A549 (cell line): ENCODE measurements around the gene GPBP1L1. TPM values are rescaled to one million over a fixed set of nuclear protein-coding genes. Genes with fewer than 3 reads are reported as not detected.

Experiments
- ATAC-seq, 2 experiments: fragments of 200-7000 bp in 1 of 2; fragments of >200 bp in 1 of 2; cut with Nextera tagmentation in 1 of 2; cut with Tn5 transposase in 1 of 2; 3 replicates each; pipeline versions ENCODE4 v1.8.0 to v1.9.1; 2018 to 2020; ENCODE audit warnings: mild to moderate bottlenecking in 1 of 2, moderate library complexity in 1 of 2
- CTCF ChIA-PET: fragments of 300-600 bp; sonication (Branson Sonifier 250); formaldehyde crosslinking; extraction: SDS; loops from one replicate; lab custom pipeline; 2021; ENCODE audit warnings: antibody characterized with exemption, inconsistent platforms; lab: Yijun Ruan, JAX
- POLR2A ChIA-PET: fragments of 350-600 bp; formaldehyde crosslinking; extraction: SDS; loops from one replicate; lab custom pipeline; 2021; ENCODE audit warnings: antibody characterized with exemption, inconsistent platforms; lab: Yijun Ruan, JAX
- DNase-seq, 2 experiments: peaks; one replicate each; pipeline versions ENCODE4 v3.0.0 to v3.0.0-alpha.2; 2011 to 2016; ENCODE audit warnings: low read depth in 1 of 2, low spot score in 1 of 2
- FAIRE-seq: peaks from 2 replicates; lab custom pipeline; 2011; peaks lifted over from hg19 to GRCh38; lab: Jason Lieb, UNC
- H3K27ac ChIP-seq, 2 experiments: fragments of >200 bp; sonication (Bioruptor Twin); formaldehyde crosslinking; 3 replicates each; pipeline ENCODE4 v1.5.1; 2016 to 2017
- H3K4me1 ChIP-seq: fragments of >200 bp; sonication (Bioruptor Twin); formaldehyde crosslinking; 3 replicates; pipeline ENCODE4 v1.6.1; 2016
- H3K4me2 ChIP-seq: fragments of >200 bp; sonication (Bioruptor Twin); formaldehyde crosslinking; 3 replicates; pipeline ENCODE4 v1.6.1; 2016
- H3K4me3 ChIP-seq: fragments of >200 bp; sonication (Bioruptor Twin); formaldehyde crosslinking; 3 replicates; pipeline ENCODE4 v1.5.1; 2016
- H3K9me3 ChIP-seq: fragments of >200 bp; sonication (Bioruptor Twin); formaldehyde crosslinking; 3 replicates; pipeline ENCODE4 v1.6.1; 2016
- BHLHE40 ChIP-seq: IDR thresholded peaks from 2 replicates; pipeline ENCODE4 v1.6.1; 2012; ENCODE audit warnings: low read depth, low read length, inconsistent platforms
- CEBPB ChIP-seq, 2 experiments: fragments of >200 bp in 1 of 2; sonication (Bioruptor Twin) in 1 of 2; formaldehyde crosslinking in 1 of 2; IDR thresholded peaks; 2 replicates each; pipeline ENCODE4 v1.6.1; 2012 to 2016
- CHD2 ChIP-seq: fragments of 150-350 bp; IDR thresholded peaks from 2 replicates; pipeline ENCODE4 v1.6.1; 2014; ENCODE audit warnings: low read length; ENCODE audit not compliant: partially characterized antibody
- CHD4 ChIP-seq: fragments of 200-600 bp; sonication (generic); IDR thresholded peaks from 2 replicates; pipeline ENCODE4 v1.6.1; 2016; ENCODE audit warnings: antibody characterized with exemption, mild to moderate bottlenecking, borderline replicate concordance
- EHMT2 ChIP-seq: fragments of 200-600 bp; sonication (generic); IDR thresholded peaks from 2 replicates; pipeline ENCODE4 v1.6.1; 2016; ENCODE audit warnings: antibody characterized with exemption, low read depth, mild to moderate bottlenecking, moderate library complexity
- FOSL2 ChIP-seq, 2 experiments: fragments of 450-650 bp in 1 of 2; fragments of >200 bp in 1 of 2; sonication (Bioruptor Twin) in 1 of 2; formaldehyde crosslinking; IDR thresholded peaks; 2 replicates each; pipeline versions ENCODE4 v1.5.0 to v1.6.1; 2016 to 2020; ENCODE audit warnings: mild to moderate bottlenecking in 1 of 2, moderate library complexity in 1 of 2
- HDAC2 ChIP-seq: fragments of 200-600 bp; sonication (generic); IDR thresholded peaks from 2 replicates; pipeline ENCODE4 v1.6.1; 2016
- HEYL ChIP-seq: fragments of 250-450 bp; sonication (Bioruptor Pico); IDR thresholded peaks from 2 replicates; pipeline ENCODE4 v1.8.0; 2021; ENCODE audit warnings: mild to moderate bottlenecking, moderate library complexity
- HOXB5 ChIP-seq: fragments of 250-450 bp; sonication (Bioruptor Pico); IDR thresholded peaks from 2 replicates; pipeline ENCODE4 v1.5.0; 2020; ENCODE audit warnings: mild to moderate bottlenecking, moderate library complexity
- JUNB ChIP-seq: fragments of >200 bp; sonication (Bioruptor Twin); formaldehyde crosslinking; IDR thresholded peaks from 2 replicates; pipeline ENCODE4 v1.6.1; 2016
- MAFK ChIP-seq: fragments of 450-650 bp; IDR thresholded peaks from 2 replicates; pipeline ENCODE4 v1.6.1; 2014; ENCODE audit not compliant: partially characterized antibody
- MAZ ChIP-seq: fragments of 150-350 bp; IDR thresholded peaks from 2 replicates; pipeline ENCODE4 v1.6.1; 2014; ENCODE audit warnings: antibody characterized with exemption, low read depth, low read length, borderline replicate concordance
- MYC ChIP-seq: IDR thresholded peaks from 2 replicates; pipeline ENCODE4 v1.6.1; 2012; ENCODE audit warnings: mild to moderate bottlenecking, inconsistent platforms, low read length, improper control_type of control experiment, borderline replicate concordance
- NFE2L2 ChIP-seq: fragments of 150-350 bp; conservative IDR thresholded peaks from 2 replicates; pipeline ENCODE4 v1.6.1; 2014; ENCODE audit warnings: low read length
- NPAS2 ChIP-seq: fragments of 250-450 bp; sonication (Bioruptor Pico); IDR thresholded peaks from 2 replicates; pipeline ENCODE4 v1.8.0; 2022; ENCODE audit warnings: mild to moderate bottlenecking, moderate library complexity, borderline replicate concordance
- NR3C1 ChIP-seq: fragments of >200 bp; sonication (Bioruptor Twin); formaldehyde crosslinking; IDR thresholded peaks from 3 replicates; pipeline ENCODE4 v1.6.1; 2017
- POLR2A ChIP-seq: IDR thresholded peaks from 2 replicates; pipeline ENCODE4 v1.6.1; 2012; ENCODE audit warnings: mild to moderate bottlenecking, low read length
- POLR2AphosphoS2 ChIP-seq: conservative IDR thresholded peaks from 2 replicates; pipeline ENCODE4 v1.6.1; 2012; ENCODE audit warnings: low read length, improper control_type of control experiment, inconsistent platforms
- SMC3 ChIP-seq: fragments of >200 bp; sonication (Bioruptor Twin); formaldehyde crosslinking; IDR thresholded peaks from 3 replicates; pipeline ENCODE4 v1.6.1; 2018; ENCODE audit warnings: inconsistent platforms
- TP53 ChIP-seq: fragments of 250-450 bp; sonication (Bioruptor Pico); IDR thresholded peaks from 2 replicates; pipeline ENCODE4 v1.5.0; 2021; ENCODE audit warnings: mild to moderate bottlenecking, moderate library complexity
- ZFP36 ChIP-seq: fragments of 450-650 bp; IDR thresholded peaks from 2 replicates; pipeline ENCODE4 v1.6.1; 2014; ENCODE audit warnings: borderline replicate concordance; ENCODE audit not compliant: partially characterized antibody
- ZNF302 ChIP-seq: fragments of 250-450 bp; sonication (Bioruptor Pico); IDR thresholded peaks from 2 replicates; pipeline ENCODE4 v1.9.0; 2021; ENCODE audit warnings: inconsistent platforms, mild to moderate bottlenecking, moderate library complexity
- whole genome bisulfite sequencing: methylation state at CpG from one replicate; pipeline ENCODE4 v1.1.6; 2017; ENCODE audit errors: missing lambda C conversion rate; 5-methylcytosine and 5-hydroxymethylcytosine counted together
- polyA plus RNA-seq, 4 experiments: library from polyadenylated mRNA; depleted of rRNA in 3 of 4; stranded (reverse); fragments of >200 nt; fragmentation: RNase III in 1 of 4; extraction: RNeasy Plus Mini Kit Qiagen cat#74134 plus additional on column Dnase treatment in 1 of 4; gene quantifications; 2 replicates in 3 of 4; 3 replicates in 1 of 4; pipeline ENCODE4 v1.2.3, GENCODE V29; 2011 to 2017
- TF ChIP-seq, protein P1 (sequence below): fragments of >200 bp; sonication (Bioruptor Twin); formaldehyde crosslinking; IDR thresholded peaks from 3 replicates; pipeline ENCODE4 v1.5.1; 2016
- TF ChIP-seq, protein P2 (sequence below): IDR thresholded peaks from 2 replicates; pipeline ENCODE4 v1.6.1; 2012
- TF ChIP-seq, protein P3 (sequence below): fragments of 250-450 bp; sonication (Bioruptor Pico); IDR thresholded peaks from 2 replicates; pipeline ENCODE4 v1.5.0; 2021; ENCODE audit warnings: mild to moderate bottlenecking, moderate library complexity, borderline replicate concordance
- TF ChIP-seq, protein P4 (sequence below): fragments of 200-600 bp; sonication (generic); IDR thresholded peaks from 2 replicates; pipeline ENCODE4 v1.6.1; 2016; ENCODE audit warnings: antibody characterized with exemption, mild to moderate bottlenecking, moderate library complexity

Gene GPBP1L1
- polyA plus RNA-seq, 2 of the 4 experiments (the other 2 are of a cell fraction): 50.9 to 74.0 TPM

DNA sequence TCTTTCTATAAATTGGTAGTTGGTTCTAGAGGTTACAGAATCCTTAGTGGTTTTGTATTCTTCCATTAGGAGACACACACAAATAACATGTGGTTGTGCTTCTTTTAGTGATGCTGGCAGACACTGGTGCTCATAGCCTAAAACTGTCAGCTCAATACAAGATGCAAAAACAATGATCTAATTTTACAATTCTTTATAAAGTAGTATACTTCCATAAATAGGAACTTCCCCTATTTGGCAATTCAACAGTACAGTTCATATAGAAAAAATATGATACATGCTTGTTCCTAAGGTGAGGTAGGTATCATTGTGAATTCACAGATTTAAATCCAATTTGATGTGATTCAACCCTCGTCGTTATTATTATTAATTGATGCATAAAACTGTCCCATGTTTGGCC is 41.7 kb downstream of the GPBP1L1 start (continued):
- TF ChIP-seq HOXB5 (CRISPR knock-in tag) (no peak), POLR2AphosphoS2 (no peak), MAFK (no peak), CEBPB (IDR thresholded peaks at IDR 0.05) (no peak)

DNA sequence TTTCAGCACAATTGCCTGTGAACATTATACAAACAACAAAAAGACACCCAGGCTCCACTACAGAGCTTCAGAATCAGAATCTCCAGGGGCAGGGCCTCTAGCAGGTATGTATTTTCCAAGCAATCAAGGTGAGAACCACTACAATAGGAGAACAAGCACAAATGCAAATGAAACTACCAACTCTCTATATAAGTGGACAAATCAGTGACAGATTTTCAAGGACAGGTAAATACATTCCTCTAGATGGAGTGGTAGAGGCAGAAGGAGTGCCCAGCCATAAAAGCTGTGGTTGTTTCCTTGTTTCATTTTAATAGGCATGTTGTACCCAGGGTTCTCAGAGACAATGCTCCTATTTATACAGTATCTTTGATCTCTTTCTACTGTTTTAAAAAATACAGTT is 42.4 kb downstream of the GPBP1L1 start:
- TF ChIP-seq FOSL2 (IDR thresholded peaks at IDR 0.05) (no peak), FOSL2 (CRISPR knock-in tag; IDR thresholded peaks at IDR 0.05) (no peak), MAZ (no peak), EHMT2 (no peak), POLR2A (no peak), CHD2 (no peak), JUNB (no peak)
- TF ChIP-seq, protein P1, sequence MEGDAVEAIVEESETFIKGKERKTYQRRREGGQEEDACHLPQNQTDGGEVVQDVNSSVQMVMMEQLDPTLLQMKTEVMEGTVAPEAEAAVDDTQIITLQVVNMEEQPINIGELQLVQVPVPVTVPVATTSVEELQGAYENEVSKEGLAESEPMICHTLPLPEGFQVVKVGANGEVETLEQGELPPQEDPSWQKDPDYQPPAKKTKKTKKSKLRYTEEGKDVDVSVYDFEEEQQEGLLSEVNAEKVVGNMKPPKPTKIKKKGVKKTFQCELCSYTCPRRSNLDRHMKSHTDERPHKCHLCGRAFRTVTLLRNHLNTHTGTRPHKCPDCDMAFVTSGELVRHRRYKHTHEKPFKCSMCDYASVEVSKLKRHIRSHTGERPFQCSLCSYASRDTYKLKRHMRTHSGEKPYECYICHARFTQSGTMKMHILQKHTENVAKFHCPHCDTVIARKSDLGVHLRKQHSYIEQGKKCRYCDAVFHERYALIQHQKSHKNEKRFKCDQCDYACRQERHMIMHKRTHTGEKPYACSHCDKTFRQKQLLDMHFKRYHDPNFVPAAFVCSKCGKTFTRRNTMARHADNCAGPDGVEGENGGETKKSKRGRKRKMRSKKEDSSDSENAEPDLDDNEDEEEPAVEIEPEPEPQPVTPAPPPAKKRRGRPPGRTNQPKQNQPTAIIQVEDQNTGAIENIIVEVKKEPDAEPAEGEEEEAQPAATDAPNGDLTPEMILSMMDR: 0 out of 3 replicates have a peak, but pooled peaks have one; percentile 15
- CTCF ChIA-PET: interaction anchor here (1.7 to 1.8 kb wide), 3 partner anchors 9 to 27 kb away, joined by 4 to 5 read pairs (median 4); no protein-coding TSS in a partner anchor
- H3K9me3 ChIP-seq: no peaks in the 10 kb centered on the region
- H3K4me3 ChIP-seq: no peak overlapping the region
- no peak overlapping the region for H3K4me2 ChIP-seq
- H3K4me1 ChIP-seq: peaks cover 7% of the 10 kb centered on the region; the same call in 1 of the 3 replicates
- H3K27ac ChIP-seq: no peak overlapping the region
- POLR2A ChIA-PET: no interaction called here
- DNase-seq (peak in 1 of 2 experiments; percentile 21), FAIRE-seq (no peak), ATAC-seq (peak; percentile 70 to 77; a peak in 4 of 6 replicates)

DNA sequence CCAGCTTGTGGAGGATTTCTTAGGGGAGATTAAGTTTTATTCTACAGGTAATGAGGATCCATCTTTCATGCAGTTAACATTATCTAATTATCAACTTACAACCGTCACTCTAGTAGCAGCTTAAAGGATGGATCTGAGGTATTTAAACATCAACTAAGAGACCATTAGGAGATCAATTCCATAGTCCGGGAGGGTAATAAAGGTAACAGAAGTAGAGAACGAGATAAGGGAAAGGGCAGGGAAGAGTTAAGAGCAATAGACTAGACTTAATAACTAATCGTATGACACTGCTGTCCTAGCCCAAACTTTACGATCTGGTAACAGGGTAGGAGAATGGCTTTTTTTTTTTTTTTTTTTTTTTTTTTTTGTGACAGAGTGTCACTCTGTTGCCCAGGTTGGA is 43.0 kb downstream of the GPBP1L1 start:
- no peak for ATAC-seq
- 73% methylated on average over 5 of the region's 5 CpGs for WGBS
- no peak for DNase-seq
- ChIA-PET CTCF (interaction anchor here (0.9 to 1.8 kb wide), 5 partner anchors 9 to 86 kb away, joined by 3 to 5 read pairs (median 4); no protein-coding TSS in a partner anchor), POLR2A (no interaction called here)
- H3K27ac ChIP-seq: no peak overlapping the region
- TF ChIP-seq, protein P2, sequence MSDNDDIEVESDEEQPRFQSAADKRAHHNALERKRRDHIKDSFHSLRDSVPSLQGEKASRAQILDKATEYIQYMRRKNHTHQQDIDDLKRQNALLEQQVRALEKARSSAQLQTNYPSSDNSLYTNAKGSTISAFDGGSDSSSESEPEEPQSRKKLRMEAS: no peak
- no peak for TF ChIP-seq POLR2A
- no peak for TF ChIP-seq CHD4
- no peak for TF ChIP-seq ZNF302 (CRISPR knock-in tag)
- TF ChIP-seq FOSL2 (IDR thresholded peaks at IDR 0.05): no peak
- no peak for TF ChIP-seq FOSL2 (CRISPR knock-in tag; IDR thresholded peaks at IDR 0.05)
- no peak for TF ChIP-seq SMC3
- no peaks in the 10 kb centered on the region for H3K9me3 ChIP-seq
- no peak for FAIRE-seq
- no peak overlapping the region for H3K4me3 ChIP-seq
- H3K4me2 ChIP-seq: no peak overlapping the region
- H3K4me1 ChIP-seq: peaks cover 7% of the 10 kb centered on the region; the same call in 1 of the 3 replicates

DNA sequence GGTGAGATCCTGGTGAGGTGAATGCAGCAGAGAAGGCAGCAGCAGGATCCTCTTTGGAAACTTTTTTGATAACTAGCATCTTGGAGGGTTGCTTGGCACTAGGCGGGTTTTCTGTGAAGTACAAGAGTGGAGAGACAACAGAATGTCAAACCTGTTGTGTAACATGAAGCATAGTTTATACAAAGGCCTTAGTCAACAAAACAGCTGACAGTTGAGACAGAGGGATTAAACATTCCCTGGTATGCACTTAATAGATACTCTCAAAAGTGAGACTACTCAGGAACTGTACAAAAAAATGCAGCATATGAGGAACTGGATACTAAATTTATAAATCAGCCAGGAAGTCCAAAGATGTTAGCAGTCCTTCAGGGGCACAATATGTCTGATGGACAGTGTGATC is 46.0 kb downstream of the GPBP1L1 start:
- 100% methylated on average over 1 of the region's 1 CpG for WGBS
- FAIRE-seq: no peak
- no peaks in the 10 kb centered on the region for H3K9me3 ChIP-seq
- POLR2A ChIA-PET: no interaction called here
- no peak for DNase-seq
- no peak overlapping the region for H3K4me2 ChIP-seq
- CTCF ChIA-PET: interaction anchor here (0.6 to 0.7 kb wide), 2 partner anchors 30 to 581 kb away, joined by 3 read pairs; no protein-coding TSS in a partner anchor
- H3K4me1 ChIP-seq: peaks cover 7% of the 10 kb centered on the region; the same call in 1 of the 3 replicates
- H3K27ac ChIP-seq: no peak overlapping the region
- no peak overlapping the region for H3K4me3 ChIP-seq
- ATAC-seq: no peak
- TF ChIP-seq BHLHE40 (no peak), MYC (no peak), MAFK (no peak), NPAS2 (CRISPR knock-in tag) (no peak), NR3C1 (no peak), HDAC2 (no peak), HEYL (CRISPR knock-in tag) (no peak), NFE2L2 (no peak), ZFP36 (no peak), TP53 (CRISPR knock-in tag) (no peak)
- TF ChIP-seq, protein P3, sequence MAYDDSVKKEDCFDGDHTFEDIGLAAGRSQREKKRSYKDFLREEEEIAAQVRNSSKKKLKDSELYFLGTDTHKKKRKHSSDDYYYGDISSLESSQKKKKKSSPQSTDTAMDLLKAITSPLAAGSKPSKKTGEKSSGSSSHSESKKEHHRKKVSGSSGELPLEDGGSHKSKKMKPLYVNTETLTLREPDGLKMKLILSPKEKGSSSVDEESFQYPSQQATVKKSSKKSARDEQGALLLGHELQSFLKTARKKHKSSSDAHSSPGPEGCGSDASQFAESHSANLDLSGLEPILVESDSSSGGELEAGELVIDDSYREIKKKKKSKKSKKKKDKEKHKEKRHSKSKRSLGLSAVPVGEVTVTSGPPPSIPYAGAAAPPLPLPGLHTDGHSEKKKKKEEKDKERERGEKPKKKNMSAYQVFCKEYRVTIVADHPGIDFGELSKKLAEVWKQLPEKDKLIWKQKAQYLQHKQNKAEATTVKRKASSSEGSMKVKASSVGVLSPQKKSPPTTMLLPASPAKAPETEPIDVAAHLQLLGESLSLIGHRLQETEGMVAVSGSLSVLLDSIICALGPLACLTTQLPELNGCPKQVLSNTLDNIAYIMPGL: no peak
- TF ChIP-seq, protein P4, sequence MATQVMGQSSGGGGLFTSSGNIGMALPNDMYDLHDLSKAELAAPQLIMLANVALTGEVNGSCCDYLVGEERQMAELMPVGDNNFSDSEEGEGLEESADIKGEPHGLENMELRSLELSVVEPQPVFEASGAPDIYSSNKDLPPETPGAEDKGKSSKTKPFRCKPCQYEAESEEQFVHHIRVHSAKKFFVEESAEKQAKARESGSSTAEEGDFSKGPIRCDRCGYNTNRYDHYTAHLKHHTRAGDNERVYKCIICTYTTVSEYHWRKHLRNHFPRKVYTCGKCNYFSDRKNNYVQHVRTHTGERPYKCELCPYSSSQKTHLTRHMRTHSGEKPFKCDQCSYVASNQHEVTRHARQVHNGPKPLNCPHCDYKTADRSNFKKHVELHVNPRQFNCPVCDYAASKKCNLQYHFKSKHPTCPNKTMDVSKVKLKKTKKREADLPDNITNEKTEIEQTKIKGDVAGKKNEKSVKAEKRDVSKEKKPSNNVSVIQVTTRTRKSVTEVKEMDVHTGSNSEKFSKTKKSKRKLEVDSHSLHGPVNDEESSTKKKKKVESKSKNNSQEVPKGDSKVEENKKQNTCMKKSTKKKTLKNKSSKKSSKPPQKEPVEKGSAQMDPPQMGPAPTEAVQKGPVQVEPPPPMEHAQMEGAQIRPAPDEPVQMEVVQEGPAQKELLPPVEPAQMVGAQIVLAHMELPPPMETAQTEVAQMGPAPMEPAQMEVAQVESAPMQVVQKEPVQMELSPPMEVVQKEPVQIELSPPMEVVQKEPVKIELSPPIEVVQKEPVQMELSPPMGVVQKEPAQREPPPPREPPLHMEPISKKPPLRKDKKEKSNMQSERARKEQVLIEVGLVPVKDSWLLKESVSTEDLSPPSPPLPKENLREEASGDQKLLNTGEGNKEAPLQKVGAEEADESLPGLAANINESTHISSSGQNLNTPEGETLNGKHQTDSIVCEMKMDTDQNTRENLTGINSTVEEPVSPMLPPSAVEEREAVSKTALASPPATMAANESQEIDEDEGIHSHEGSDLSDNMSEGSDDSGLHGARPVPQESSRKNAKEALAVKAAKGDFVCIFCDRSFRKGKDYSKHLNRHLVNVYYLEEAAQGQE: no peak
